HG02852 (cell line): ENCODE measurements around the gene MYORG.
A peak's percentile ranks its signal among the peaks of the same experiment; 100 is the strongest.

Experiments used
- ATAC-seq: cut with Tn5 transposase; IDR thresholded peaks from one replicate; pipeline ENCODE4 v1.9.1; 2021; ENCODE audit warnings: mild to moderate bottlenecking, moderate library complexity; ENCODE audit not compliant: unreplicated experiment

MYORG gene

DNA sequence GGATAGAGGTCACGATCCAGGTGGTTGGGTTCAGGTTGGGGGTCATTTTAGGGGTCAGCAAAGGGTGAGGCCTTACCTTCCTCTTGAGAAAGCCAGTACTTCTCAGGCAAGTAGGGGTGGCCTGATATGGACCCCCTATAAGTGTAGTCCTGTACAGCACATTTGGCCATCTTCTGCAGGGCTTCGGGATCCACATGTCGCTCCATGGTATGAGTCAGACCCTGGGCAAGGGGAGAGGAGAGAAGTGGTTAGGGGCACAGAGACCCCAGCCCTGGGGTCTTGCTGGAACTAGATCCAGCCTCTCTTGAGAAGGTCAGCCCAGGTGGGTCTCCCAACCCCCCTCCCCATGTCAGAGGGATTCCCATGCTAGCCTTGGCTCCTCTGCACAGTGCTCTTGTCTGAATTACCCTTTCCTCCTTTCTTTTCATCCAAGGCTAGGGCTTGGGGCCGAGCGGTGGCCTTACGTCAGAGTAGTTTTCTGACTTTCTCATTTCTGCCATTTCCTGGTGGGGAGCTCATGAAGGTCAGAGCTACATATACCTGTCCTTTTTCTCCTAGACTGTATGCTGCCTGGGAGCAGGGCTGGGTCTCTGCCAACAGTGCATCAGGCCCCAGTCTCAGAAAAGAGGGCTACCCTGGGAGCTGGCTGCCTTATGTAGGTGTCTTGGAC is 9.0 kb upstream of the MYORG start:
- no peak for ATAC-seq

DNA sequence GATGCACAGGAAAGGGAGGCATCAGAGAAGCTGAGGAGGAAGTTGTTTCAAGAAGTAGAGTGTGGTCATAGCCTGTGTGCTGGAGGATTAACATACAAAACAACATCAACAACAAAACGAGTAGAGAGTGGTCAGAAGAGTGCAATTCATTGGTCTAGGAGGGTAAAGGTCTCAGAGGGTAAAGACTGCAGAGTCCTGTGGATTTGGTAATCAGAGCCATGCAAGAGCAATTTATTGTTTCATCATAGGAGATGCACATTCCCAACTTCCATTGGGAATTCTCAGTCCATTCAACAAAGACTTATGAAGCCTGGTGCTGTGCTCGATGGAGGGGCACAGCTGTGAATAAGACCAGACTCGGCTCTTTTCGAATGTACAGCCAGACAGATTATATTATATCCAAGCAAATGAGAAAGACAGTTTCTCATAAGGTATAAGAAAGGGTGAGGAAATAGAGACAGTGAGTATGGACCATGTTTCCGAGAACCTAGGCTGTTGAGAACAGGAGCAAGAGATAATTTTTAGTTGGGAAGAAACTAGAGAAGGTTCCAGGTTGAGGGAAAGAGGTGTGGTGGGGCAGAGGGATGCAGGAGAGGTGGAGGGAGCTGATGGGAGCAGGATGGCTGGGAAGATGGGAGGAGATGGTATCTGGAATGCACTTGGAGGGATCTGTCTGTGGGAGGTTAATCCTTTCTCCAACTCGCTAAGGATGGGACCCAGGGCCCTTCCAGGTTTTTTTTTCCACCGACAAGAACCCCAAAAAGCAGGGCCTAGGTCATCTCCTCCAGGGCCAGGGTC is 7.9 kb upstream of the MYORG start:
- ATAC-seq = no peak

GRCh38 chr9:34383904-34384303 is 7.2 kb upstream of the MYORG start:
- ATAC-seq = no peak

DNA sequence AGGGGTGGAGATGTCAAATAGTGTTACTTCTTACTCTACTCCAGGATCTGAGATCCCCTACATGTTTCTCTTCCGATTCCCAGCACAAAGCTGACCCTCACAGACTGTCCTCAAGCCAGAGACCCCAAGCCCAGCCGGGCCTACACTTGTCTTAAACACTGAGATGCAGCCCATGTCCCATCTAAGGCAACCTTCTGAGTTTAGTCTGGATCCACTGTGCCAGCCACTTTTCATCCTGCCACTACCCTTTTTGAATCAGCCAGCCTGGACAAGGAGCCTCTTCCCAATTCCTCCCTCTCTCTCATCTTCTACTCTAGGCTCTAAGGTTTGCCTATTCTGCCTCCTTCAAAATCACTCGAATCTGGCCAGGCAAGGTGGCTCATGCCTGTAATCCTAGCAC is 6.2 kb upstream of the MYORG start:
- ATAC-seq = no peak

DNA sequence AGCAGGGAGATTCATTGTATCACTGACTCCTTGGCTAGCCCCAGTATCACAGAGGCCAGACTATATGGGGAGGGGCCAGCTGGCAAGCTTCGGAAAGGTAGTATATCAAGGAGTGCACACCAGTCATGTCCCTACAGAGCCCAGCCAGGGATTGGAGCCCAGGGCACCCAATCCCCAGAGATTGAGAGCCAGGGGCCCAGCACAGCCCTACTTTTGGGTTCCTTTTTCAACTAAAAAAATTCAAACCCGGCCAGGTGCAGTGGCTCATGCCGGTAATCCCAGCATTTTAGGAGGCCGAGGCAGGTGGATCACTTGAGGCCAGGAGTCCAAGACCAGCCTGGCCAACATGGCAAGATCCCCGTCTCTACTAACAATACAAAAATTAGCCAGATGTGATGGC is 5.4 kb upstream of the MYORG start:
- no peak for ATAC-seq

DNA sequence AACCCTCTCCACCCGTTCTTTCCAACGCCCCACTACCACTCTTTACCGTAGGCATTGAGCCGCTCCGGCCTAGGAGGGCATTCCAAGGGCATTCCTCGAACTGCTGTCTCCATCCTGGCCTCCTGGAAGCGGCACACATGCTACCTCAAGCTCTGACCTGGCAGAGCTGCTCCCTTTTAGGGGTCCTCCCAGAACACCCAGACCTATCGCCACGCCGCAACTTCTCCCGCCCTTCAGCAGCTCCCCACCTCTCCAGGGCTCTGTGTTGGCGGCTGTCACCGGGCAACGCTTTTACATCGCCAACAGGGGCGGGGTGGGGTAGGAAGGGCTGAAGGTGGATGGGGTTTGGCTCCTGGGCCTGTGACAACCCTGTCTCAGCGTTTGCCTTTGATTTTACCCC is 4.6 kb upstream of the MYORG start:
- no peak for ATAC-seq

DNA sequence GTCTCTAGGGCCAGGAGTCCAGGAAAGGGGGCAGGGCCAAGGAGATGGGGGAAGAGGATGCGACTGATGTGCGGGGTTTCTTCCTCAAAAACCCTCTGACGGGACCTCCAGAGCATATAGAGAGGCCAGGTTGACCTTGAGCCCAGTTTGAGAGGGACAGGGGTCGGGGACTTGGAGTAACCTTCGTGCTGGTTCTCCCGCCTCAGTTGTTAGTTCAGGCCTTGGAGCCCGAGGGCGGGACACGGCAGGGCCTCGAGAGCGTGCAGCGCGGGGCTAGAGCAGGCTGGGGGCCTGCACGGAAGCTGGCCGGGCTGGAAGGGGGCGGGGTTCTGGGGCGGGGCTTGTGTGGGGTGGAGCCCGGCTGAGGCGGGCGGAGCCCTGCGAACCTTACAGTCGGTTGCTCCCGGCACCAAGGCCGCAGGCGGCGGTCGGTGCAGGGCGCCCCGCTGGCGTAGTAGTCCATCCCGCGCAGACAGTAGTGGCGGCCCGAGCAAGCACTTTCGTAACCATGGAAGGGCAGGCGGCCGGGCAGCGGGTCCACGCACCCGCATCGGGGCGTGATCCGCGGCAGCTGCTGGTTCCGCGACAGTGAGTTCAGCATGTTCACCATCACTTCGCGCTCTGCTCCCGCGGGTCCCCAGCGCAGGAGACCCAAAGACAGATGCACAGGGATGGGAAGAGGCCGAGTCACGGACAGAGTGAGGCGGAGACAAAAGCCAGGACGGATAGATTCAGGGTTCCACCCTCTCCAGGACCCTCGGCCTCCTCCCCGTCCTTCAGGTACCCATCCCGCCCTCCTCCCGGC is 4.0 kb upstream of the MYORG start:
- no peak for ATAC-seq

- no peak for ATAC-seq
Measured at GRCh38 chr9:34380034-34380510, 3.4 kb upstream of the MYORG start.

DNA sequence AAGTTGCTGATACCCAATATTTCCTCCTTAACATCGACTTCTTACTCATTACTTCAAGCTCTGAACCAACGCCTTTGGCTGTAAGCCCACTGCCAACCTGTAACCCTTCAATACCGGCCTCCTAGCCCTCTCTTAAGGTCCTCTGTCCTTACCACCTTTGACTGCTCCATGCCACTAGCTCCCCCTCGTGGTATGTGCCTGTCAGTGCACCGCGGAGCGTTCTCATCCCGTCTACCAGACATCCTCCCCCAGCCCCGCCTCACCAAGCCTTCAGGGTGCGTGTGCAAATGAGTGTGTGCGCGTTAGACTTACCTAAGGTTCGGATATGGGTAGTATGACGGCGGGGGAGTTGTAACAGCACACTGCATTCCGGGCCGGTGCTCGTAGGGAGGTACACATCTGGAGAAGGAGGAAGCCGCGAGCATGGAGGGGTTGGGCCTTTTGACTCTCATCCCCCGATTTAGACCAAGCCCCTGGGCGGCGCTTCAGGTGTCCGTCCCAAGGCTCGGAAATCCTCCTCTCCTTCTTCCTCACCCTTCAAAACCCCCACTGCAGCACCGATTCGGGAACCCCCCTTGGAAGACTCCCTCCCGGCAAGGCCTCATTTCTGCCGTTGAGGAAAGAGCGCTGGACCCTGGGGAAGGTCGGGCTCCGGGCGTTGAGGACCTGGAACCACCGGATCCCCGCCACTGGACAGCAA is 2.8 kb upstream of the MYORG start:
- peak; percentile 34 for ATAC-seq

GRCh38 chr9:34378376-34379060 is 1.8 kb upstream of the MYORG start:
- no peak for ATAC-seq

DNA sequence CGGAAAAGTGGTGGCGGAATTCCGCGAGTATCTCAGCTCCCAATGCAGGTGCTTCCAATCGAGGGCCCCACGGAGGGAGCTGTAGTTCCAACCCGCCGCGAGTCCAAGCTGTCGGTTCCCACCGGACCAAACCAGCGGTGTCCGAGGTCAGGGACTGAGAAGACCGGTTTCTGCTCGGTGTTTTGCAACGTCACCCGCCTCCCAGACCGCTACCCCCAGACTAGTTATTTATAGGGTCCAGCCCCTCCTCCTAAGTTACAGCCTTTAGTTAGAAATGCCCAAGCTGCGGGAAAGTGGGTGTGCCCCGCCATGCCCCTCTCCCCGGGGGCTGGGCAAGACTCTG is 677 bp upstream of the MYORG start:
- no peak for ATAC-seq

- no peak for ATAC-seq
Measured at GRCh38 chr9:34375901-34376595, 650 bp downstream of the MYORG start.

- no peak for ATAC-seq
Measured at GRCh38 chr9:34374905-34375552, 1.7 kb downstream of the MYORG start.

DNA sequence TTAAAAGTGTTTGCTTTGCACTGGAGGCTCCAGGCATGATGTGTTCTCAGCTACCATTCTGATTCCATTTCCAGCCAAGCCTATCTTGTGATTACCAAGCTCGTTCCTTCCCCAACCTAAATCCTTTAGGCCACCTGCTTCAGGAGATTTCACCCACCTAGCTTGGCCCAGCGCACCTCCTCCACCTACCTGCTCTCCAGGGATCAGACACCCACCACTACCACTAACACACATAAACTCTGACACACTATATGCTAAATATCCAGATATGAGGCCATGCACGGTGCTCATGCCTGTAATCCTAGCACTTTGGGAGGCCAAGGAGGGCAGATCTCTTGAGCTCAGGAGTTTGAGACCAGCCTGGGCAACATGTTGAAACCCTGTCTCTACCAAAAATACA is 2.4 kb downstream of the MYORG start:
- no peak for ATAC-seq

GRCh38 chr9:34373749-34374148 is 2.9 kb downstream of the MYORG start:
- no peak for ATAC-seq

GRCh38 chr9:34372467-34373011 is 4.2 kb downstream of the MYORG start:
- no peak for ATAC-seq

DNA sequence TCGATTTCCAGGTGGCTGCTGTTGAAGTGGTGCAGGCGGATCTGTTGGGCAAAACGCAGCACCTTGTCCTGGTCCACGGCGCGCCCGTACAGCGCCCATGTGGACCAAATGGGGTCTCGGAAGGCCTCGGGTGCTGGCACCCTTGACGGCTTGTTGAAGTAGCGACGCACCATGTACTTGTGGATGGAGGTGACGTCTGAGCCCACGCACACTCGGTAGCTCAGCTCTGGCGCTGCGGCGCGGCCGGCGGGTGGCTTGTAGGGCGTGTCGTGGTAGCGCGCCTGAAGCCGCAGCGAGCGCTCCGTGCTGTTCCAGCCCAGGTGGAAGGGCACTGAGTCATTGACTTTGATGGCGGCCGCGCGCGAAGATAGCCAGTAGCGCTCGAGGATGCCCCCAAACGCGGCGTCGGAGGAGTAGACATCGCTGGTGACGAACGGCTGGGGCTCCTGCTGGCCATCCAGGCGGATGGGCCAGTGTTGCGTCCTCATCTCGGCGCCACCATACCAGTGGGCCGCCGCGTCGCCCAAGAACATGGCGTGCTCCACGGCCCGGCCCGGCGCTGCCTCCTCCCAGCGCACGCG is 4.7 kb downstream of the MYORG start:
- no peak for ATAC-seq

DNA sequence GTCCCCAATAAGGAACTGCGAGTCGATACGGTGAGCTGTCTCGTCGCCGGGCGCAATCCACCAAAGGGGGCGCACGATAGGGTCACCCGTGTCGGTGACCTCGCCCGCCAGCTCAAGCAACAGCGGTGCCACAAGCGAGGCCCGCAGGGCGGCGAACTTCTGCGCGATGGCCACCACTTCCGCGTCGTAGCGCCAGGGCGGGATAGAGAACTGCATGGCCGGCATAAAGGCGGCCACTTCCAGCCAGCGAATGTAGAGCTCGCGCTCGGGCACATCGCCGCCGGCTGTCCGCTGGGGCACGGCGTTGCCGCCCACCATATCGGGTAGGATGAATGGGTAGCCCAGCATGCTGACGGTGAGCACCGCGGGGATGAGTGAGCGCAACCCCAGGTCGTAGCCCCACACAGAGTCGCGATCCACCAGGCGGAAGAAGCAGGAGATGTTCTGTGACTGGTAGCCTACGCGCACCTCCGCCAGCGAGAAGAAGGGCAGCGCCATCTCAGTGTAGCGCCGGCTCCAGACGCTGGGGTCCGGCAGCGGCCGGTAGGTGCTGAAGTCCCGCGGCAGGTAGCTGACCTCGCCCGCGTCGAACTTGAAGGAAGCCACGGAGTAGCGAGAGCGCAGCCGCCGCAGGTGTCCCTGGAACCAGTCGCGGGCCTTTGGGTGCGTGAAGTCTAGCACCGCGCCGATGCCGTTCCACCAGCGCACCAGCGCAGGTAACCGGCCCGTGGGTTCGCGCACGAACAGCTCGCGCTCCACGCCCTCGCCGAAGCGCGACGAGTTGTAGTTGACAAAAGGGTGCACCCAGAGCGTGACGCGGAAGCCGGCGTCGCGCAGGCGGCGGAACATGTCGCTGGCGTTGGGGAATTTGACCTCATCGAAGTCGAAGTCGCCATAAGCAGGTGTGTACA is 5.5 kb downstream of the MYORG start:
- no peak for ATAC-seq
